K562 (cell line): ENCODE results near the gene GPATCH2L. TPM values are rescaled to one million over a fixed set of nuclear protein-coding genes. Genes with fewer than 3 reads are reported as not detected.

ENCODE experiments used
- ATF7 ChIP-seq: fragments of 450-650 bp; IDR thresholded peaks from 2 replicates; pipeline ENCODE4 v1.7.1; 2014; ENCODE audit warnings: mild to moderate bottlenecking, moderate library complexity
- CREB1 ChIP-seq, 2 experiments: sonication (generic) in 1 of 2; formaldehyde crosslinking in 1 of 2; IDR thresholded peaks; 2 replicates each; pipeline versions ENCODE4 v1.6.1 to v1.8.0; 2012 to 2022; ENCODE audit warnings: inconsistent platforms in 1 of 2, mild to moderate bottlenecking in 1 of 2, missing genetic modification reagents in 1 of 2, moderate library complexity in 1 of 2
- HNRNPL ChIP-seq: fragments of 200-400 bp; formaldehyde crosslinking; IDR thresholded peaks from 2 replicates; pipeline ENCODE4 v1.6.1; 2017; ENCODE audit warnings: low read depth, mild to moderate bottlenecking, low read length
- KAT8 ChIP-seq: fragments of 450-650 bp; IDR thresholded peaks from 2 replicates; pipeline ENCODE4 v1.6.1; 2016; ENCODE audit warnings: low read depth, mild to moderate bottlenecking
- NR4A1 ChIP-seq, 2 experiments: fragments of 250-450 bp in 1 of 2; fragments of 450-650 bp in 1 of 2; sonication (Bioruptor Pico) in 1 of 2; IDR thresholded peaks; 2 replicates each; pipeline versions ENCODE4 v1.4.0 to v1.6.1; 2016 to 2020; ENCODE audit warnings: mild to moderate bottlenecking in 2 of 2, missing compliant biosample characterization in 1 of 2, missing genetic modification characterization in 1 of 2, moderate library complexity in 1 of 2
- POU5F1 ChIP-seq: fragments of 150-350 bp; IDR thresholded peaks from 2 replicates; pipeline ENCODE4 v1.6.1; 2014; ENCODE audit warnings: borderline replicate concordance, low read length, low read depth, mild to moderate bottlenecking; ENCODE audit not compliant: partially characterized antibody
- YY1 ChIP-seq, 3 experiments: IDR thresholded peaks; 2 replicates each; pipeline ENCODE4 v1.6.1; 2011; ENCODE audit warnings: low read length in 2 of 3, mild to moderate bottlenecking in 2 of 3, moderate library complexity in 2 of 3, borderline replicate concordance in 1 of 3, control low read depth in 1 of 3, low read depth in 1 of 3; ENCODE audit not compliant: insufficient read depth in 3 of 3, insufficient replicate concordance in 2 of 3, control insufficient read depth in 1 of 3, insufficient read length in 1 of 3; ENCODE audit errors: extremely low read depth in 1 of 3
- ZBTB1 ChIP-seq: sonication (generic); formaldehyde crosslinking; IDR thresholded peaks from 2 replicates; pipeline ENCODE4 v1.8.1; 2023; ENCODE audit warnings: missing genetic modification reagents, low read depth, mild to moderate bottlenecking, borderline replicate concordance
- ZNF140 ChIP-seq: fragments of 250-450 bp; sonication (Bioruptor Pico); IDR thresholded peaks from 2 replicates; pipeline ENCODE4 v1.8.0; 2021; ENCODE audit warnings: moderate library complexity, mild to moderate bottlenecking, inconsistent platforms
- polyA plus RNA-seq, 8 experiments: library from polyadenylated mRNA; depleted of rRNA in 4 of 8; stranded (reverse) in 5 of 8; unstranded in 3 of 8; fragments of >200 nt; fragmentation: Nextera tagmentation in 2 of 8; fragmentation: Illumina TruSeq in 1 of 8; extraction: Ambion mirVana in 2 of 8; extraction: Trizol in 1 of 8; gene quantifications; 2 replicates each; pipeline versions ENCODE4 v1.2.1 to v1.2.3, GENCODE V29; 2011 to 2014; ENCODE audit warnings: inconsistent platforms in 1 of 8, missing spikeins in 1 of 8
- total RNA-seq, 7 experiments: library from RNA; depleted of rRNA in 6 of 7; stranded (reverse); fragments of >200 nt in 6 of 7; fragmentation: Illumina TruSeq in 2 of 7; extraction: Trizol in 2 of 7; gene quantifications; 2 replicates each; pipeline versions ENCODE4 v1.2.1 to v1.2.3, GENCODE V29; 2011 to 2021; ENCODE audit warnings: low replicate concordance in 1 of 7
- TF ChIP-seq, protein P1 (sequence below): sonication (generic); formaldehyde crosslinking; IDR thresholded peaks from 2 replicates; pipeline ENCODE4 v1.9.0; 2022; ENCODE audit warnings: mild to moderate bottlenecking, missing genetic modification reagents

GPATCH2L gene
- total and polyA plus RNA-seq, 9 of the 15 experiments (the other 6 are each of a cell fraction or from before 2014, with no cell fraction given): 13.1 to 39.6 (median 20.0) TPM

DNA sequence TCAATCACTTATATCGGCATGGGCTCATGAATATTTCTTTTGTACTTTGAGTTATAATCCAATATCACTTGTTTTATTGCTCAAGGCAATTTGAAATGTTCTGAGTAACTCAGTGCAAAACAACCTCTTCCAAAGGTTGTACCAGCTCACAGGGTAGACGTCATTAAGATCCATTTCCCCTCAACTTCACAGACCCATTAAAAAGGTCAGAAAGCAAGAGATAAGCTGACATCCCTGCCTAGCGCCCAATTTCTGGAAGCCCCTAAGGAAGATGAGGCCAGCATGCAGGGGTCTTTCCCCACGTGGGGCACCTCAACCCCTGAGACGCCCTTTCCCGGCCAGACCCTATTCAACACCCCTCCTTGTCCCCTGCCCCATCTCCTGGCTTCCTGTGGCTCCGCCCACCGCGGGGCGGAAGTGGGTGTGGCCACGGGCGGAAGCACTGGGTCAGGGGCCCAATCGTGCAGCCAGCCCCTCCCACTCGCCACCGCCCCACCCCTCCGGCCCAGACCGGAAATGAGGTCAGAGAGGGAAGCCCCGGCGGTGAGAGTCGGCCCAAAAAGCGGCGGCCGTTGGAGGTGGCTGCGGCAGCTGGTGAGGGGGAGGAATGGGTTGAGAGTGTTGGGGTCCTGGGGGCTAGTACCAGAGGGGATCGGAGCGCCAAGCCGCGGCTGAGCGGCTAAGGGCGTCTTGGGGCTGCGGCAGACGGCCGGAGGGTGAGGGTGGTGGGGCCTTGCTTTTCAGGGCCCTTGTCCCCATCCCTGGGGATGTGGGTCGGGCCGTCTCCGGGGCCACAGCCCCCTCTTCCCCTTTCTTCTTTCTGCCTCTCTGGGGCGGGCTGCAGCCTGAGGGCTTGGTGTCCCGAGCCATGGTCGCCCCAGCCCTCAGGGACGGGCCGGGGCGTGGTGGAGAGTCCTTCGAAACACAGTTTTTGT lies at the start of gene GPATCH2L (continued):
- peak in 2 of 3 experiments; percentile 49 to 51 for TF ChIP-seq YY1 (IDR thresholded peaks at IDR 0.05; ENCODE audit: borderline replicate concordance in 1 of 3, control insufficient read depth in 1 of 3, extremely low read depth in 1 of 3, insufficient read depth in 3 of 3, insufficient read length in 1 of 3, insufficient replicate concordance in 2 of 3, low read depth in 1 of 3, low read length in 2 of 3)
- TF ChIP-seq NR4A1 (CRISPR knock-in tag; IDR thresholded peaks at IDR 0.05): no peak
- TF ChIP-seq NR4A1 (tag; IDR thresholded peaks at IDR 0.05): no peak
- TF ChIP-seq, protein P1, sequence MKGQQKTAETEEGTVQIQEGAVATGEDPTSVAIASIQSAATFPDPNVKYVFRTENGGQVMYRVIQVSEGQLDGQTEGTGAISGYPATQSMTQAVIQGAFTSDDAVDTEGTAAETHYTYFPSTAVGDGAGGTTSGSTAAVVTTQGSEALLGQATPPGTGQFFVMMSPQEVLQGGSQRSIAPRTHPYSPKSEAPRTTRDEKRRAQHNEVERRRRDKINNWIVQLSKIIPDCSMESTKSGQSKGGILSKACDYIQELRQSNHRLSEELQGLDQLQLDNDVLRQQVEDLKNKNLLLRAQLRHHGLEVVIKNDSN (CRISPR knock-in tag): peak; percentile 22; the same call in 1 of the 2 replicates
- TF ChIP-seq CREB1 (IDR thresholded peaks at IDR 0.05): peak; percentile 30; the same call in 1 of the 2 replicates
- peak; percentile 81 for TF ChIP-seq CREB1 (CRISPR knock-in tag; IDR thresholded peaks at IDR 0.05)
- TF ChIP-seq KAT8: no peak
- 0 out of 2 replicates have a peak, but pooled peaks have one; percentile 43 for TF ChIP-seq ZBTB1 (CRISPR knock-in tag)
- TF ChIP-seq ATF7: peak; percentile 56; the same call in 1 of the 2 replicates
- TF ChIP-seq HNRNPL: no peak
- no peak for TF ChIP-seq POU5F1
- TF ChIP-seq ZNF140: no peak
- TF ChIP-seq, all 486 proteins: peak for 60
